K562 (cell line): ENCODE data around the gene G6PD. TPM values are rescaled to one million over a fixed set of nuclear protein-coding genes. Genes with fewer than 3 reads are reported as not detected.

ENCODE experiments used
- CREM ChIP-seq: IDR thresholded peaks from 2 replicates; pipeline ENCODE4 v1.6.1; 2014; ENCODE audit warnings: antibody characterized with exemption, low read depth
- CTCFL ChIP-seq: IDR thresholded peaks from 2 replicates; pipeline ENCODE4 v1.6.1; 2011; ENCODE audit warnings: borderline replicate concordance, low read depth, mild to moderate bottlenecking, moderate library complexity, low read length; ENCODE audit not compliant: insufficient read depth, poor library complexity, severe bottlenecking
- FOXP1 ChIP-seq: sonication (generic); formaldehyde crosslinking; IDR thresholded peaks from 2 replicates; pipeline ENCODE4 v1.8.0; 2022; ENCODE audit warnings: mild to moderate bottlenecking, missing genetic modification reagents
- HNRNPLL ChIP-seq: fragments of 200-400 bp; formaldehyde crosslinking; IDR thresholded peaks from 2 replicates; pipeline ENCODE4 v1.6.1; 2017; ENCODE audit warnings: low read length, low read depth, mild to moderate bottlenecking; ENCODE audit not compliant: poor library complexity, severe bottlenecking
- MAZ ChIP-seq, 2 experiments: fragments of 450-650 bp in 1 of 2; sonication (generic) in 1 of 2; formaldehyde crosslinking; IDR thresholded peaks in 1 of 2; conservative IDR thresholded peaks in 1 of 2; 2 replicates each; pipeline versions ENCODE4 v1.4.0 to v1.5.0; 2020; ENCODE audit warnings: mild to moderate bottlenecking in 1 of 2, missing genetic modification reagents in 1 of 2
- MCM7 ChIP-seq, 2 experiments: fragments of 450-650 bp; IDR thresholded peaks; 2 replicates each; pipeline ENCODE4 v1.6.1; 2016 to 2018
- MEF2D ChIP-seq: conservative IDR thresholded peaks from 2 replicates; pipeline ENCODE4 v1.6.1; 2016; ENCODE audit warnings: low read depth, missing genetic modification characterization, missing compliant biosample characterization
- NFXL1 ChIP-seq: fragments of 450-650 bp; formaldehyde crosslinking; IDR thresholded peaks from 2 replicates; pipeline ENCODE4 v1.4.0; 2021; ENCODE audit warnings: mild to moderate bottlenecking
- PCBP1 ChIP-seq: fragments of 200-400 bp; formaldehyde crosslinking; IDR thresholded peaks from 2 replicates; pipeline ENCODE4 v1.6.1; 2018; ENCODE audit warnings: mild to moderate bottlenecking, low read depth, low read length; ENCODE audit not compliant: poor library complexity, severe bottlenecking
- POLR2G ChIP-seq: fragments of 200-400 bp; formaldehyde crosslinking; IDR thresholded peaks from 2 replicates; pipeline ENCODE4 v1.6.1; 2017; ENCODE audit warnings: low read depth, mild to moderate bottlenecking, antibody characterized with exemption, low read length, moderate library complexity
- PTRF ChIP-seq: fragments of 450-650 bp; IDR thresholded peaks from 2 replicates; pipeline ENCODE4 v1.6.1; 2016; ENCODE audit warnings: mild to moderate bottlenecking, missing genetic modification characterization, missing compliant biosample characterization
- SRSF3 ChIP-seq: fragments of 200-400 bp; formaldehyde crosslinking; IDR thresholded peaks from 2 replicates; pipeline ENCODE4 v1.6.1; 2016; ENCODE audit warnings: mild to moderate bottlenecking, low read length, moderate library complexity; ENCODE audit not compliant: insufficient read depth
- STAT5B ChIP-seq: fragments of 250-450 bp; sonication (Bioruptor Pico); IDR thresholded peaks from 2 replicates; pipeline ENCODE4 v1.8.0; 2021; ENCODE audit warnings: mild to moderate bottlenecking, inconsistent platforms
- TAF1 ChIP-seq: IDR thresholded peaks from 2 replicates; pipeline ENCODE4 v1.6.1; 2011; ENCODE audit warnings: mild to moderate bottlenecking, low read length, moderate library complexity; ENCODE audit not compliant: insufficient read depth, control insufficient read depth, severe bottlenecking; ENCODE audit errors: extremely low read depth
- TRIM25 ChIP-seq: fragments of 450-650 bp; IDR thresholded peaks from 2 replicates; pipeline ENCODE4 v1.7.0; 2016; ENCODE audit warnings: borderline replicate concordance
- TRIM28 ChIP-seq: fragments of 450-650 bp; IDR thresholded peaks from 2 replicates; pipeline ENCODE4 v1.6.1; 2017
- ZBTB33 ChIP-seq: sonication (generic); formaldehyde crosslinking; IDR thresholded peaks from 2 replicates; pipeline ENCODE4 v1.8.1; 2023; ENCODE audit warnings: mild to moderate bottlenecking, missing genetic modification reagents
- ZNF398 ChIP-seq: fragments of 250-450 bp; sonication (Bioruptor Pico); IDR thresholded peaks from 2 replicates; pipeline ENCODE4 v1.8.0; 2021; ENCODE audit warnings: moderate library complexity, mild to moderate bottlenecking, inconsistent platforms
- polyA plus RNA-seq, 8 experiments: library from polyadenylated mRNA; depleted of rRNA in 4 of 8; stranded (reverse) in 5 of 8; unstranded in 3 of 8; fragments of >200 nt; fragmentation: Nextera tagmentation in 2 of 8; fragmentation: Illumina TruSeq in 1 of 8; extraction: Ambion mirVana in 2 of 8; extraction: Trizol in 1 of 8; gene quantifications; 2 replicates each; pipeline versions ENCODE4 v1.2.1 to v1.2.3, GENCODE V29; 2011 to 2014; ENCODE audit warnings: inconsistent platforms in 1 of 8, missing spikeins in 1 of 8
- total RNA-seq, 7 experiments: library from RNA; depleted of rRNA in 6 of 7; stranded (reverse); fragments of >200 nt in 6 of 7; fragmentation: Illumina TruSeq in 2 of 7; extraction: Trizol in 2 of 7; gene quantifications; 2 replicates each; pipeline versions ENCODE4 v1.2.1 to v1.2.3, GENCODE V29; 2011 to 2021; ENCODE audit warnings: low replicate concordance in 1 of 7

G6PD gene
- total and polyA plus RNA-seq, 9 of the 15 experiments (the other 6 are each of a cell fraction or from before 2014, with no cell fraction given) = 2.9 to 222 (median 66.4) TPM

GRCh38 chrX:154490414-154491083 is 56.1 kb downstream of the G6PD start, which contains the start of gene SLC10A3 (continued):
- no peak for TF ChIP-seq CTCFL
- TF ChIP-seq HNRNPLL = peak; percentile 22
- TF ChIP-seq MEF2D (tag) = no peak
- no peak for TF ChIP-seq FOXP1 (CRISPR knock-in tag)
- TF ChIP-seq PCBP1 = peak; percentile 31
- TF ChIP-seq ZBTB33 (CRISPR knock-in tag) = no peak
- TF ChIP-seq SRSF3 = no peak
- TF ChIP-seq MAZ (CRISPR knock-in tag; conservative IDR thresholded peaks at IDR 0.05 in 1 of 2, IDR thresholded peaks at IDR 0.05 in 1 of 2) = peak; percentile 17 to 54; a peak in 2 of 4 replicates
- TF ChIP-seq CREM = peak; percentile 95
- TF ChIP-seq POLR2G = peak; percentile 96
- TF ChIP-seq NFXL1 (CRISPR knock-in tag) = no peak
- TF ChIP-seq PTRF = no peak
- TF ChIP-seq STAT5B (CRISPR knock-in tag) = no peak
- TF ChIP-seq TRIM28 = no peak
- TF ChIP-seq TRIM25 = no peak
- TF ChIP-seq TAF1 = peak; percentile 76
- TF ChIP-seq ZNF398 (CRISPR knock-in tag) = no peak
- no peak for TF ChIP-seq MCM7 (IDR thresholded peaks at IDR 0.05)
